ENCODE data around the gene RO60. TPM values are rescaled to one million over a fixed set of nuclear protein-coding genes. Genes with fewer than 3 reads are reported as not detected.

The RO60 gene
- polyA plus RNA-seq, 2 of the 4 experiments (the other 2 are of a cell fraction): 32.0 to 47.1 TPM

DNA sequence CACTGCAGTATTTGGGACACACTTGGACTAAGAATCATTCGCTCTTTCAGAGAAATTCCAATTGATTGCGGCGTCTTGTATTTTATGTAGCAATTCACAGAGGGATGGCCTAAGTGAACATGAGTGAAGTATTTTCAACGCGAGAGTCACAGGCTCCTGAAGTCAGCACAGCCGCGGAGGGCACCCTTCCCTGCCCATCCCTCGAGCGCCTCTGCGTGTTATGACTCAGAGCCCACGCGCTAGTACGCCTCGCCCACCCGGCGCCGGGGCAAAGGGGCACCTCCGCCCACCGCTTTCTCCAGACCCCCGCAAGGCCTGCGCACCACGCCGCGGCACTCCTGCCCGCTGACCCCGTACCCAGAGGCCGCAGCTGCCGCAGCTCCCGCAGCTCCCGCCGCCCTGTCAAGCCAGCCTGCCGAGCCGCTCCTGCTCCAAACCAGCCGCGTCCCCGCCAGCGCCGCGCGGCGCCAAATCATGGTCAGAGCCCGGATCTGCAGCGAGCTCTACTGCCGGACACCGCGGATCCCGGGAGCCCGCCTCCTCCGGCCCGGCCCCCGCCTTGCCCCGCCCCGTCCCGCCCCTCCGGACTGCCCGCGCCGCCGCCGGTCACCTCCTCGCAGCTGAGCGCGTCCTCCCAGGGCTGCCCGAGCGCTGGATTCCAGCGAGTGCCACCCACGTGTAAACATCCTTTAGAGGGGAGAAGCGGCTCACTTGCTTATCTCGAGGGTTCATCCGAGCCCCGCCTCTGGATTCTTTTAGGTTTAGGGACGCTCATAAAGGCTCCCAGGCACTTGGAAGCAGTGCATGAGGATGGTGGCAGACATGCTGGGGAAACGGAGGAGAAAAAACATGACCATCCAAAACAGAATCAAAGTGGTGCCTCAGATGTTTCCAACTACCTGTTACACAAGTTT is 45.8 kb downstream of the RO60 start, which contains the start of gene GLRX2:
Gene GLRX2, minus strand, starts transcription at position 508 of the 914 bp plus-strand sequence. Its CDS starts 32 bp downstream, at position 476.
- DNase-seq (ENCODE audit: low read depth in 1 of 2, low spot score in 1 of 2) (peak; percentile 88 to 89), FAIRE-seq (no peak), ATAC-seq (peak; percentile 90 to 96)
- WGBS (ENCODE audit: missing lambda C conversion rate): under 1% methylated on average over 27 of the region's 73 CpGs
- POLR2A ChIA-PET: interaction anchor here (0.7 to 3.8 kb wide), 13 partner anchors 8 to 620 kb away, joined by 3 to 38 read pairs (median 4); partner anchors contain the start of genes CDC73, RGS2, RO60 and UCHL5
- Histone ChIP-seq H3K4me2 (peak within 1 kb of the TSS; percentile 91), H3K27ac (peak within 1 kb of the TSS; percentile 76 to 96), H3K9me3 (no peaks in the 10 kb centered on the region), H3K4me3 (peak within 1 kb of the TSS; percentile 67), H3K4me1 (peaks cover 17% of the 10 kb centered on the region; the same call in 2 of the 3 replicates)
- TF ChIP-seq TP53 (CRISPR knock-in tag; IDR thresholded peaks at IDR 0.05): 0 out of 2 replicates have a peak, but pooled peaks have one; percentile 58
- no peak for TF ChIP-seq EHMT2 (IDR thresholded peaks at IDR 0.05; ENCODE audit: low read depth)
- peak; percentile 41 for TF ChIP-seq CHD2 (IDR thresholded peaks at IDR 0.05; ENCODE audit: low read length, partially characterized antibody)
- TF ChIP-seq SMC3 (IDR thresholded peaks at IDR 0.05): peak; percentile 57
- TF ChIP-seq, protein P1, sequence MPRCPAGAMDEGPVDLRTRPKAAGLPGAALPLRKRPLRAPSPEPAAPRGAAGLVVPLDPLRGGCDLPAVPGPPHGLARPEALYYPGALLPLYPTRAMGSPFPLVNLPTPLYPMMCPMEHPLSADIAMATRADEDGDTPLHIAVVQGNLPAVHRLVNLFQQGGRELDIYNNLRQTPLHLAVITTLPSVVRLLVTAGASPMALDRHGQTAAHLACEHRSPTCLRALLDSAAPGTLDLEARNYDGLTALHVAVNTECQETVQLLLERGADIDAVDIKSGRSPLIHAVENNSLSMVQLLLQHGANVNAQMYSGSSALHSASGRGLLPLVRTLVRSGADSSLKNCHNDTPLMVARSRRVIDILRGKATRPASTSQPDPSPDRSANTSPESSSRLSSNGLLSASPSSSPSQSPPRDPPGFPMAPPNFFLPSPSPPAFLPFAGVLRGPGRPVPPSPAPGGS (IDR thresholded peaks at IDR 0.05): peak; percentile 78; the same call in 2 of the 3 replicates
- TF ChIP-seq, protein P2, sequence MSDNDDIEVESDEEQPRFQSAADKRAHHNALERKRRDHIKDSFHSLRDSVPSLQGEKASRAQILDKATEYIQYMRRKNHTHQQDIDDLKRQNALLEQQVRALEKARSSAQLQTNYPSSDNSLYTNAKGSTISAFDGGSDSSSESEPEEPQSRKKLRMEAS (IDR thresholded peaks at IDR 0.05): peak; percentile 85
- 0 out of 2 replicates have a peak, but pooled peaks have one; percentile 35 for TF ChIP-seq FOSL2 (IDR thresholded peaks at IDR 0.05)
- TF ChIP-seq FOSL2 (CRISPR knock-in tag; IDR thresholded peaks at IDR 0.05): peak; percentile 90
- TF ChIP-seq GATA3 (IDR thresholded peaks at IDR 0.05; ENCODE audit: borderline replicate concordance): 0 out of 2 replicates have a peak, but pooled peaks have one; percentile 2
- TF ChIP-seq MYC (IDR thresholded peaks at IDR 0.05; ENCODE audit: borderline replicate concordance, low read length): peak; percentile 53; the same call in 1 of the 2 replicates
- TF ChIP-seq POLR2A (IDR thresholded peaks at IDR 0.05; ENCODE audit: low read length): peak; percentile 78
- TF ChIP-seq PHF8 (IDR thresholded peaks at IDR 0.05; ENCODE audit: borderline replicate concordance, low read depth): peak; percentile 29; the same call in 1 of the 2 replicates
- TF ChIP-seq NPAS2 (CRISPR knock-in tag; IDR thresholded peaks at IDR 0.05; ENCODE audit: borderline replicate concordance): no peak
- 0 out of 2 replicates have a peak, but pooled peaks have one; percentile 6 for TF ChIP-seq HOXB5 (CRISPR knock-in tag; IDR thresholded peaks at IDR 0.05)
- TF ChIP-seq ELK1 (IDR thresholded peaks at IDR 0.05; ENCODE audit: low read depth, low read length): no peak
- 0 out of 2 replicates have a peak, but pooled peaks have one; percentile 16 for TF ChIP-seq MAZ (IDR thresholded peaks at IDR 0.05; ENCODE audit: borderline replicate concordance, low read depth, low read length)
- no peak for TF ChIP-seq ZNF302 (CRISPR knock-in tag; IDR thresholded peaks at IDR 0.05)
- no peak; the same call in 1 of the 2 replicates for TF ChIP-seq JUNB (IDR thresholded peaks at IDR 0.05)
- peak; percentile 33 to 84; a peak in 2 of 5 replicates for TF ChIP-seq JUN (IDR thresholded peaks at IDR 0.05)
- TF ChIP-seq HOXB13 (CRISPR knock-in tag; IDR thresholded peaks at IDR 0.05; ENCODE audit: low read depth): no peak
- TF ChIP-seq RAD21 (conservative IDR thresholded peaks at IDR 0.05 in 1 of 2, IDR thresholded peaks at IDR 0.05 in 1 of 2): peak; percentile 51 to 64
- CTCF ChIA-PET: interaction anchor here (0.6 to 7.3 kb wide), 10 partner anchors 9 to 632 kb away, joined by 3 to 66 read pairs (median 4); partner anchors contain the start of gene CDC73

GRCh38 chr1:193105821-193106177 is 46.4 kb downstream of the RO60 start:
- POLR2A ChIA-PET: interaction anchor here (0.7 to 3.8 kb wide), 10 partner anchors 9 to 298 kb away, joined by 3 to 38 read pairs (median 5); partner anchors contain the start of genes CDC73, RGS2, RO60 and UCHL5
- 13% methylated on average over 4 of the region's 4 CpGs for WGBS (ENCODE audit: missing lambda C conversion rate)
- no peak for FAIRE-seq
- no peak for TF ChIP-seq FOSL2 (IDR thresholded peaks at IDR 0.05)
- TF ChIP-seq FOSL2 (CRISPR knock-in tag; IDR thresholded peaks at IDR 0.05): peak; percentile 27; the same call in 1 of the 2 replicates
- TF ChIP-seq HMGXB4 (CRISPR knock-in tag; IDR thresholded peaks at IDR 0.05; ENCODE audit: borderline replicate concordance): no peak
- TF ChIP-seq ZFP36 (IDR thresholded peaks at IDR 0.05; ENCODE audit: borderline replicate concordance, partially characterized antibody): no peak
- H3K4me1 ChIP-seq: peaks cover 21% of the 10 kb centered on the region
- H3K27ac ChIP-seq: peak overlapping the region; percentile 76 to 96
- ATAC-seq: no peak
- peak overlapping the region; percentile 67 for H3K4me3 ChIP-seq
- H3K9me3 ChIP-seq: no peaks in the 10 kb centered on the region
- peak in 1 of 2 experiments; percentile 42 for DNase-seq (ENCODE audit: low read depth in 1 of 2, low spot score in 1 of 2)
- CTCF ChIA-PET: interaction anchor here (0.6 to 7.3 kb wide), 8 partner anchors 8 to 50 kb away, joined by 3 to 66 read pairs (median 4); partner anchors contain the start of gene CDC73
- peak overlapping the region; percentile 80 for H3K4me2 ChIP-seq
